Stomach (tissue), 4 donors: ENCODE data around the gene NHLRC3.

Source experiments
- CTCF ChIP-seq, 7 experiments: fragments of 450-650 bp in 4 of 7; fragments of 200-600 bp in 3 of 7; sonication (generic) in 3 of 7; IDR thresholded peaks; one replicate each; pipeline ENCODE4 v1.5.1; 2016 to 2019; ENCODE audit warnings: antibody characterized with exemption in 7 of 7, control low read depth in 2 of 7, mild to moderate bottlenecking in 1 of 7
- EP300 ChIP-seq: sonication (generic); formaldehyde crosslinking; IDR thresholded peaks from one replicate; pipeline ENCODE4 v1.6.1; 2017; ENCODE audit warnings: antibody characterized with exemption
- POLR2A ChIP-seq, 4 donors: fragments of 450-650 bp; IDR thresholded peaks; one replicate each; pipeline ENCODE4 v1.6.1; 2016; ENCODE audit warnings: antibody characterized with exemption in 4 of 4, control low read depth in 2 of 4, mild to moderate bottlenecking in 1 of 4, moderate library complexity in 1 of 4
- POLR2AphosphoS5 ChIP-seq, 3 donors: sonication (generic); formaldehyde crosslinking; IDR thresholded peaks; one replicate each; pipeline ENCODE4 v1.6.1; 2016; ENCODE audit warnings: antibody characterized with exemption in 3 of 3

GRCh38 chr13:39035799-39036198 is 2.5 kb upstream of the NHLRC3 start:
- no peak for TF ChIP-seq EP300
- TF ChIP-seq POLR2A (IDR thresholded peaks at IDR 0.05) = no peak
- TF ChIP-seq CTCF (IDR thresholded peaks at IDR 0.05) = no peak
- TF ChIP-seq POLR2AphosphoS5 (IDR thresholded peaks at IDR 0.05) = no peak
